Measurements from ENCODE around the gene PLEKHH2.

DNA sequence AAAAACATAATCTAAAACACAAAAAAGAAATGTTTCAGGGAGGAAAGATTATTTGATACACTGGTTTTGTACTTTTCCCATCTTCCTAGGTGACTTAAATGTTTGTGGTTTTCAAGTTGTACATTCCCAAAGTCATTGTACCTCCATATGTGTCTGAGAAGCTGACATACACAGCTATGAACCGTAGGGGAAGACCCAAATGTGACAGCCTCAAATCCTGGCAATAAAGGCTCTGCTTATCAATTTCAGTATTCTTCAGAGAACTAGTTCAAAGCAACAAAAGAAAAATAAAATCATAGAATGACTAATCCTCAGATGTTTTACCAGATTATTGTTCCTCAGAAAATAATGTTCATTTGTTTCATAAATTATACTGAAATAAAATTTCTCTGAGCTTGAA, 139.3 kb downstream of the PLEKHH2 start:
- TF ChIP-seq, protein P1, sequence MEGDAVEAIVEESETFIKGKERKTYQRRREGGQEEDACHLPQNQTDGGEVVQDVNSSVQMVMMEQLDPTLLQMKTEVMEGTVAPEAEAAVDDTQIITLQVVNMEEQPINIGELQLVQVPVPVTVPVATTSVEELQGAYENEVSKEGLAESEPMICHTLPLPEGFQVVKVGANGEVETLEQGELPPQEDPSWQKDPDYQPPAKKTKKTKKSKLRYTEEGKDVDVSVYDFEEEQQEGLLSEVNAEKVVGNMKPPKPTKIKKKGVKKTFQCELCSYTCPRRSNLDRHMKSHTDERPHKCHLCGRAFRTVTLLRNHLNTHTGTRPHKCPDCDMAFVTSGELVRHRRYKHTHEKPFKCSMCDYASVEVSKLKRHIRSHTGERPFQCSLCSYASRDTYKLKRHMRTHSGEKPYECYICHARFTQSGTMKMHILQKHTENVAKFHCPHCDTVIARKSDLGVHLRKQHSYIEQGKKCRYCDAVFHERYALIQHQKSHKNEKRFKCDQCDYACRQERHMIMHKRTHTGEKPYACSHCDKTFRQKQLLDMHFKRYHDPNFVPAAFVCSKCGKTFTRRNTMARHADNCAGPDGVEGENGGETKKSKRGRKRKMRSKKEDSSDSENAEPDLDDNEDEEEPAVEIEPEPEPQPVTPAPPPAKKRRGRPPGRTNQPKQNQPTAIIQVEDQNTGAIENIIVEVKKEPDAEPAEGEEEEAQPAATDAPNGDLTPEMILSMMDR (IDR thresholded peaks at IDR 0.05) = no peak
- no peak for TF ChIP-seq POLR2AphosphoS5 (IDR thresholded peaks at IDR 0.05; ENCODE audit: insufficient read depth in 1 of 2, low read depth in 1 of 2)
